GM10266 (cell line): ENCODE results near the gene NCBP1.
A peak's percentile ranks its signal among the peaks of the same experiment; 100 is the strongest.
"Not testable (repeated sequence)": the region's sequence is repeated elsewhere in the genome, so short reads cannot be mapped to it uniquely, and the experiment has no call there.

Experiments used
- DNase-seq: peaks from one replicate; pipeline ENCODE4 v3.0.0; 2012; ENCODE audit errors: extremely low spot score
- TF ChIP-seq, protein P1 (sequence below): IDR thresholded peaks from 2 replicates; pipeline ENCODE4 v1.5.1; 2012; ENCODE audit warnings: mild to moderate bottlenecking, low read depth; ENCODE audit not compliant: control insufficient read depth, insufficient read depth; ENCODE audit errors: missing control alignments

Gene NCBP1

DNA sequence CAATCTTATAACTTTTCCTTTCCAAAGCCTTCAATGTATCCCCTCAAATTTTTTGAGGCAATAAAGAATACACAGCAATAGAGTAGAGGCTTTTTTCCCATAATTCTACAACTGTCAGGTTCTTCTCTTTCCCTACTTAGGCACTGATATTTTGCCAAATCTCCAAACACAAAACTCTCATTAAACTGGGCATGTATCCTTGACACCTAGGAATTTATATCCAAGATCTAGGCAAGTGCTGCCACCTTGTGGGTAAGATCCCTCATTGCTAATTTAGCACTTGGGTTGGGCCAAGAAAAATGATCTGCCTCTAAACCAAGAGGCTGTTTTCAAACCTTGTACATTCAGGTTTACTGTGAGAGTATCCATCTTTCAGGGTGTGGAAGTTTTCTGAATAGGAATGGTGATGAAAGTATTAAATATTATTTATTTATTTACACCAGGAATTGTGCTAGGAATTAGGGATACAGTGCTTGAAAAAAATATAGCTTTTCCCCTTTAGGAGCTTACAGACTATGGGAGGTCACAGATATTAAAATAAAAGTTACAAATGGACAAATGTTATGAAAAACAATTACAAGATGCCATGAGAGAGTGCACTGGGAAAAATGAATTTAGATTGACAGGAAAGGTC, 18.1 kb upstream of the NCBP1 start:
- TF ChIP-seq, protein P1, sequence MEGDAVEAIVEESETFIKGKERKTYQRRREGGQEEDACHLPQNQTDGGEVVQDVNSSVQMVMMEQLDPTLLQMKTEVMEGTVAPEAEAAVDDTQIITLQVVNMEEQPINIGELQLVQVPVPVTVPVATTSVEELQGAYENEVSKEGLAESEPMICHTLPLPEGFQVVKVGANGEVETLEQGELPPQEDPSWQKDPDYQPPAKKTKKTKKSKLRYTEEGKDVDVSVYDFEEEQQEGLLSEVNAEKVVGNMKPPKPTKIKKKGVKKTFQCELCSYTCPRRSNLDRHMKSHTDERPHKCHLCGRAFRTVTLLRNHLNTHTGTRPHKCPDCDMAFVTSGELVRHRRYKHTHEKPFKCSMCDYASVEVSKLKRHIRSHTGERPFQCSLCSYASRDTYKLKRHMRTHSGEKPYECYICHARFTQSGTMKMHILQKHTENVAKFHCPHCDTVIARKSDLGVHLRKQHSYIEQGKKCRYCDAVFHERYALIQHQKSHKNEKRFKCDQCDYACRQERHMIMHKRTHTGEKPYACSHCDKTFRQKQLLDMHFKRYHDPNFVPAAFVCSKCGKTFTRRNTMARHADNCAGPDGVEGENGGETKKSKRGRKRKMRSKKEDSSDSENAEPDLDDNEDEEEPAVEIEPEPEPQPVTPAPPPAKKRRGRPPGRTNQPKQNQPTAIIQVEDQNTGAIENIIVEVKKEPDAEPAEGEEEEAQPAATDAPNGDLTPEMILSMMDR, result peak; percentile 73
- DNase-seq, result peak; percentile 50

DNA sequence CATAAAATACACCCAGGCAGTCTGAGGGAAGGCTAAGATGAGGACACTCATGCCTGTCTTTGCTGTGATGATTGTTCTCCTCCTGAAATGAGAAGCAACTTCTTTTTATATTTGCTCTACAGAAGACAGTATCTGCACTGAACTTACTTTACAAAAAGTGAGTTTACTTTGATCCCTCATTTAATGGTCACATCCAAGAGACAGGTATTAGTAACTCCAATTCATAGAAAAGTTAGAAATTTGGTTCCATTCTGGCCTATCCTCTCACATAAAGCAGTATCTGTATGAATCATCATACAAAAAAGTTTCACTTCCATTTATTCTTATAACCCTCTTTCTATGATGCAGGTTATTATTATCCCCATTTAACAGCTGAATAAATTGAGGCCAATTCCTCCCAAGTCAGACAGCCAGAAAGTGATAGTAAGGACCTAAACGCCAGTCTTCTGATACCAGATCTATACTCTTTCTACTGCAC, 15.6 kb upstream of the NCBP1 start:
- peak; percentile 18 for DNase-seq
- TF ChIP-seq, protein P1, result no peak

DNA sequence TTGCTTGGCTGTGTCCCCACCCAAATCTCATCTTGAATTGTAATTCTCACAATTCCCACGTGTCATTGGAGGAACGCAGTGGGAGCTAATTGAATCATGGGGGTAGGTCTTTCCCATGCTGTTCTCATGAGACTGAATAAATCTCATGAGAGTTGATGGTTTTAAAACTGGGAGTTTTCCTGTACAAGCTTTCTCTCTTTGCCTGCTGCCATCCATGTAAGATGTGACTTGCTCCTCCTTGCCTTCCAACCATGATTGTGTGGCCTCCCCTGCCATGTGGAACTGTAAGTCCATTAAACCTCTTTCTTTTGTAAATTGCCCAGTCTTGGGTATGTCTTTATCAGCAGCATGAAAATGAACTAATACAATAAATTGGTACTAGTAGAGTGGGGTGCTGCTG, 13.6 kb upstream of the NCBP1 start:
- not testable (repeated sequence) for DNase-seq

DNA sequence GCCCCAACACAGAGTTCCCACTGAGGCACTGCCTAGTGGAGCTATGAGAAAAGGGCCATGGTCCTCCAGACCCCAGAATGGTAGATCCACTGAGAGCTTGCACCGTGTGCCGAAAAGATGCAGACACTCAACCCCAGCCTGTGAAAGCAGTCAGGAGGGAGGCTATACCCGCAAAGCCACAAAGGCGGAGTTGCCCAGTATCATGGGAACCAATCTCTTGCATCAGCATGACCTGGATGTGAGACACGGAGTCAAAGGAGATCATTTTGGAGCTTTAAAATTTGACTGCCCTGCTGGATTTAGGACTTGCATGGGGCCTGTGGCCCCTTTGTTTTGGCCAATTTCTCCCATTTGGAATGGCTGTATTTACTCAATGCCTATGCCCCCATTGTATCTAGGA, 11.1 kb upstream of the NCBP1 start:
- DNase-seq, result not testable (repeated sequence)

DNA sequence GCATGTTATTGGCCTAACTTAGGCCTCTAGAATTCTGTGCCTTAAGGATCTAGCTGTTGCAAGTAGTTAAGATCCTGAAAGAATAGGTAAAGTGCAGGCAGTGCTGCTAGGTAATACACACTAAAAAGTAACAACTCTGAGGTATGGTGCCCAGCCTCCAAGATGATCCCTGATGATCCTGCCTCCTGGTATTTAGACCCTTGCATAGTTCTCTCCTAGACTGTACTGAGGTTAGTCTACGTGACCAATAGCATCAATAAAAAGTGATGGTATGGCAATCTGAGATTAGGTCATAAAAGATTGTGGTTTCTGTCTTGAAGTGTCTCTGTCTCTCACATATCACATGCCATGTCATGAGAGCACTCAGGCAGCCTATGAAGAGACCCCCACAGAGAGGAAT, 9.7 kb upstream of the NCBP1 start:
- no peak for DNase-seq

DNA sequence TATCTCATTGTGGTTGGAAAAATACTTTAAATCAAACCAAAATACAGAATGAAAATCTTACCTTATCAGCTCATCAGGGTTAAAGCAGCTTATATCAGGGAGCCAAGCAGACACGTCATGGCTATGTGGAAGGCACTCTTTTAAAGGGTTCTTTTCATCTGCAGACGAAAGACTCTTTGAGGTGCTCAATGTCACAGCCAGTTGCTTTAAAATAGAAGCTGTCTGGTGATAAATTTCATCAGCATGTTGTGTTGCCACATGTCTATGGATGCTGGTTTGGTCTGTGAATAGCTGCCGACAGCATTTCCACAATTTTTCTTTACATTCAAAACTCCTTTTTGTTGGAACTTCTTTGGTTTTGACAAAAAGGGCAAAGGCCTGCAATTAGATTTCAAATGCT, 8.0 kb upstream of the NCBP1 start:
- TF ChIP-seq, protein P1, result no peak
- no peak for DNase-seq

More for the DNA sequence above, 9.7 kb upstream of the NCBP1 start:
- TF ChIP-seq, protein P1, result no peak

DNA sequence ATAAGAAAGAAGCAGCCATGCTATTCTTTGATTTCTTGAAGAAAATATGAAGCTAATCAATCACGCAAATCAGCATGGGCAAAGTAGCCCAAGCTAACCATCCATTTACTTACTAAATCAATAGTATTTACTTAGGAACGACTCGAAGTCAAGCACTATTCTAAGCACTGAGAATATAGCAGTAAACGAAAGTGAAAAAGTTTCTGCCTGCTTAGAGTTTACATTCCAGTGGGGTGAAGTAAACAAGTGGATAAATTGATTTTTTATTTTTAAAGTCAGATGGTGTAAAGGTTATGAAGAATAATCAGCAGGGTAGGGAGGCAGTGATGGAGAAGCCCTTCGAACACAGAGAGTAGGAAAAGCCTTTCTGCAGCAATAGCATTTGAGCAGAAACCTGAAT, 6.0 kb upstream of the NCBP1 start:
- TF ChIP-seq, protein P1, result no peak
- no peak for DNase-seq

DNA sequence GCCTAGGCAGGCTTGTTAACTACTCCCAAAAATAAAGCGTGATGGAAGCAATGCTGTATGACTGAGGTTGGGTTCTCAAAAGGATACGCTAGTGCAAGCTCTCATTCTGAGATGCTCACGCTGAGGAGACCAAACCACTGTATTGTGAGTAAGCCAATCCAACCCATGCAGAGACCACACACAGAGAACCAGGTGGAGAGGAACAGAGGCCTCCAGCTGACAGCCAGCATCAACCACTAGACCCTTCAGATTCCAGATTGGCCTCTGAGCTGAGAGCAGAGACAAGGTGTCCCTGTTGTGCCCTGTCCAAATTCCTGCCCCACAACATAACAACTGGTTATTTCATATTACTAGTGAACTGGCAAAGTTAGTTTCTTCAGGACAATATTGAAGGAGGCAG, 5.0 kb upstream of the NCBP1 start:
- no peak for DNase-seq
- TF ChIP-seq, protein P1, result no peak
